ENCODE data around the gene ELMOD3. TPM values are rescaled to one million over a fixed set of nuclear protein-coding genes. Genes with fewer than 3 reads are reported as not detected.
"Not testable (repeated sequence)": the region's sequence is repeated elsewhere in the genome, so short reads cannot be mapped to it uniquely, and the experiment has no call there.

The ELMOD3 gene
- total and polyA plus RNA-seq, 10 donors, result 14.4 to 38.0 (median 24.2) TPM

- Histone ChIP-seq H3K9me3 (no peaks in the 10 kb centered on the region), H3K4me1 (peaks cover 11 to 58% (median 46%) of the 10 kb centered on the region in 6 donors), H3K36me3 (peaks cover 3 to 73% (median 29%) of the 10 kb centered on the region in 6 donors), H3K27me3 (replicated peaks in 1 of 7) (no peaks in the 10 kb centered on the region), H3K27ac (no peak overlapping the region), H3K4me3 (no peak overlapping the region)
- no peak for TF ChIP-seq POLR2AphosphoS5 (IDR thresholded peaks at IDR 0.05)
- no peak for TF ChIP-seq POLR2A (IDR thresholded peaks at IDR 0.05)
- no peak for TF ChIP-seq CTCF (IDR thresholded peaks at IDR 0.05 in 8 of 11, conservative IDR thresholded peaks at IDR 0.05 in 3 of 11)
- DNase-seq, result no peak
- WGBS, 5 donors, result 74 to 92% (median 86%) methylated on average over 3 of the region's 3 CpGs
- intact Hi-C loops (cut with DNase I; ENCODE audit: low total_unique reads), result no loop called here
Measured at GRCh38 chr2:85357736-85358135, 3.2 kb downstream of the ELMOD3 start.

- Histone ChIP-seq H3K36me3 (peaks cover 3 to 95% (median 37%) of the 10 kb centered on the region in 6 donors), H3K4me1 (peaks cover 0 to 13% (median 6%) of the 10 kb centered on the region in 6 donors)
- H3K4me3 ChIP-seq; H3K9me3 ChIP-seq; intact Hi-C loops (cut with DNase I; ENCODE audit: low total_unique reads); H3K27ac ChIP-seq; H3K27me3 ChIP-seq (replicated peaks in 1 of 7); DNase-seq: not testable (repeated sequence)
- WGBS, 5 donors, result 83 to 97% (median 85%) methylated on average over 5 of the region's 5 CpGs
Measured at GRCh38 chr2:85362653-85363387, 8.3 kb downstream of the ELMOD3 start.

- WGBS, 5 donors, result 88 to 92% (median 89%) methylated on average over 5 of the region's 5 CpGs
- intact Hi-C loops (cut with DNase I; ENCODE audit: low total_unique reads), result no loop called here
- no peak overlapping the region for H3K27ac ChIP-seq
- no peak for TF ChIP-seq POLR2AphosphoS5 (IDR thresholded peaks at IDR 0.05)
- no peak for TF ChIP-seq CTCF (IDR thresholded peaks at IDR 0.05 in 8 of 11, conservative IDR thresholded peaks at IDR 0.05 in 3 of 11)
- no peak for TF ChIP-seq POLR2A (IDR thresholded peaks at IDR 0.05)
- H3K4me3 ChIP-seq, result no peak overlapping the region
- no peaks in the 10 kb centered on the region for H3K9me3 ChIP-seq
- no peaks in the 10 kb centered on the region for H3K4me1 ChIP-seq
- H3K36me3 ChIP-seq, result peaks cover 0 to 95% (median 16%) of the 10 kb centered on the region in 6 donors
- no peaks in the 10 kb centered on the region for H3K27me3 ChIP-seq (replicated peaks in 1 of 7)
- DNase-seq, result no peak
Measured at GRCh38 chr2:85367180-85367579, 12.6 kb downstream of the ELMOD3 start.

GRCh38 chr2:85368921-85369320 is 14.4 kb downstream of the ELMOD3 start:
- H3K4me3 ChIP-seq, result no peak overlapping the region
- intact Hi-C loops (cut with DNase I; ENCODE audit: low total_unique reads), result no loop called here
- no peak for TF ChIP-seq POLR2A (IDR thresholded peaks at IDR 0.05)
- TF ChIP-seq CTCF (IDR thresholded peaks at IDR 0.05 in 8 of 11, conservative IDR thresholded peaks at IDR 0.05 in 3 of 11), result no peak
- TF ChIP-seq POLR2AphosphoS5 (IDR thresholded peaks at IDR 0.05), result no peak
- H3K27me3 ChIP-seq (replicated peaks in 1 of 7), result no peaks in the 10 kb centered on the region
- H3K9me3 ChIP-seq, result peaks cover 0 to 7% (median 2%) of the 10 kb centered on the region in 8 donors
- no peak overlapping the region for H3K27ac ChIP-seq
- H3K36me3 ChIP-seq, result peaks cover 0 to 95% (median 3%) of the 10 kb centered on the region in 6 donors
- no peak for DNase-seq
- H3K4me1 ChIP-seq, result no peaks in the 10 kb centered on the region
